ENCODE results near the gene RABIF.

The RABIF gene

DNA sequence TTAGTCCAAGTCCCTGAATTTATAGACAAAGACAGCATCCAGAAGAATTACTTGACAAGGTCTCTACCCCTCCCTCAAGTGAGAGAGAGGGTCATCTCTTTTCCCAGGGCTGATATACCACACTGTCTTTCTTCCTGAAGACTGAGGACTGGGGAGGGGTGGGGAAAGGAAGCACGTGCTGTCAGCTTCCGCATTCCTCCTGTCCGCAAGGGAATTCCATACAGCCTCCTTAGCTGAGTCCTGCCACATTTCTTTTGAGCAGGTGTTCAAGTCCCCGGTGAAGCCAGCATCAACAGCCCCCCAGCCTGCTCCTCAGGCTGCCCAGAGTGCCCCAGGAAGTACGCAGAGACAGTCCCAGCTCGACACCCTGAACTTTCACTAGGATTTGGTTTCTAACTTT is 44.0 kb downstream of the RABIF start:
- no peak overlapping the region for H3K4me3 ChIP-seq (ENCODE audit: low read depth, low read length)
- DNase-seq (ENCODE audit: low read depth) = no peak
- TF ChIP-seq CTCF (IDR thresholded peaks at IDR 0.05; ENCODE audit: low read depth, low read length) (no peak), MYC (IDR thresholded peaks at IDR 0.05; ENCODE audit: low read depth, low read length) (no peak), POLR2A (IDR thresholded peaks at IDR 0.05; ENCODE audit: extremely low read depth, insufficient read length) (no peak)
- TF ChIP-seq, protein P1, sequence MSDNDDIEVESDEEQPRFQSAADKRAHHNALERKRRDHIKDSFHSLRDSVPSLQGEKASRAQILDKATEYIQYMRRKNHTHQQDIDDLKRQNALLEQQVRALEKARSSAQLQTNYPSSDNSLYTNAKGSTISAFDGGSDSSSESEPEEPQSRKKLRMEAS (IDR thresholded peaks at IDR 0.05; ENCODE audit: low read depth, low read length) = no peak

DNA sequence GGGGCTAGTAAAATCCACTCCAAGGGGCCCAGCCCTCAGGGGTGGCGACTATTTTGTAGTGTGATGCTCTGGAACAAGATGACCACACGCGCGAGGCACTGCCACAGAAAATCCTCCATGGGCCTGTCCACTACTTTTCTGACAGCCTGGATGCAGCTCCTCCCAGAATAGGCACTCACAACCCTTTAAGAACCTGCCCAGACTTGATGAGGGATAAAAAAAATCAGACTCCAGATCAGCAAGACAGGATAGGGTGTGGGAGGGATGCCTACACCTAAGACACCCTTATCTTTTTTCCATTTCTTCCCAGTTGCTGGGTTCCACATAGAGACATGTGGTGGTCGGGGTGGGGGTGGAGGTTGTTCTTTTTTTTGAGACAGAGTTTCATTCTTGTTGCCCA is 44.7 kb downstream of the RABIF start:
- no peak for DNase-seq (ENCODE audit: low read depth)
- TF ChIP-seq, protein P1 (IDR thresholded peaks at IDR 0.05; ENCODE audit: low read depth, low read length) = no peak
- TF ChIP-seq CTCF (IDR thresholded peaks at IDR 0.05; ENCODE audit: low read depth, low read length) (no peak), POLR2A (IDR thresholded peaks at IDR 0.05; ENCODE audit: extremely low read depth, insufficient read length) (no peak), MYC (IDR thresholded peaks at IDR 0.05; ENCODE audit: low read depth, low read length) (no peak)
- H3K4me3 ChIP-seq (ENCODE audit: low read depth, low read length) = no peak overlapping the region

DNA sequence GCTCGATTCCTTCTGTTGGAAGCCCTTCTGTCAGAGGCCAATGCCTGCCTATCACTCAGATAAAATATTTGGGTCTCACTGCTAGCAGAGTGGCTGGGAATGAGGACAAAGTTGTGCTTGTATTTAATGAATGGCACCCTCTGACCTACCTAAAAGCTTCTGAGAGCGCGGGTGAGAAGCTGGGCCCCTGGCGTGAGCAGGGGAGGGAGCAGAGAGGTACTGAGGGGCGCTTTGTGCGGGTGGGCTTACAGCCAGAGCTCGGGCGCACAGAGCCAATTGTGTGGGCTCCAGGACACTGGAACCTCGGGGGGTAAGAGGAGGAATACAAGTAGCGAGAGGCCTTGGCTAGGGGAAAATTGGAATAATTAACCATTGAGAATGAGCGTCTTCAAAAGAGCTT is 45.9 kb downstream of the RABIF start:
- no peak for DNase-seq (ENCODE audit: low read depth)
- no peak for TF ChIP-seq CTCF (IDR thresholded peaks at IDR 0.05; ENCODE audit: low read depth, low read length)
- TF ChIP-seq, protein P1 (IDR thresholded peaks at IDR 0.05; ENCODE audit: low read depth, low read length) = no peak
- TF ChIP-seq POLR2A (IDR thresholded peaks at IDR 0.05; ENCODE audit: extremely low read depth, insufficient read length) = no peak
- no peak for TF ChIP-seq MYC (IDR thresholded peaks at IDR 0.05; ENCODE audit: low read depth, low read length)
- no peak overlapping the region for H3K4me3 ChIP-seq (ENCODE audit: low read depth, low read length)

- H3K4me3 ChIP-seq (ENCODE audit: low read depth, low read length) = no peak overlapping the region
- TF ChIP-seq CTCF (IDR thresholded peaks at IDR 0.05; ENCODE audit: low read depth, low read length) (no peak), POLR2A (IDR thresholded peaks at IDR 0.05; ENCODE audit: extremely low read depth, insufficient read length) (no peak), MYC (IDR thresholded peaks at IDR 0.05; ENCODE audit: low read depth, low read length) (no peak)
- TF ChIP-seq, protein P1 (IDR thresholded peaks at IDR 0.05; ENCODE audit: low read depth, low read length) = no peak
- DNase-seq (ENCODE audit: low read depth) = peak; percentile 53
Observed at GRCh38 chr1:202837746-202838262, 51.1 kb downstream of the RABIF start.

- H3K4me3 ChIP-seq (ENCODE audit: low read depth, low read length) = no peak overlapping the region
- TF ChIP-seq MYC (IDR thresholded peaks at IDR 0.05; ENCODE audit: low read depth, low read length) (peak; percentile 32; the same call in 1 of the 2 replicates), POLR2A (IDR thresholded peaks at IDR 0.05; ENCODE audit: extremely low read depth, insufficient read length) (no peak)
- TF ChIP-seq, protein P1 (IDR thresholded peaks at IDR 0.05; ENCODE audit: low read depth, low read length) = peak; percentile 46; the same call in 1 of the 2 replicates
- peak; percentile 86 for DNase-seq (ENCODE audit: low read depth)
Observed at GRCh38 chr1:202836623-202837403, 52.1 kb downstream of the RABIF start.

DNA sequence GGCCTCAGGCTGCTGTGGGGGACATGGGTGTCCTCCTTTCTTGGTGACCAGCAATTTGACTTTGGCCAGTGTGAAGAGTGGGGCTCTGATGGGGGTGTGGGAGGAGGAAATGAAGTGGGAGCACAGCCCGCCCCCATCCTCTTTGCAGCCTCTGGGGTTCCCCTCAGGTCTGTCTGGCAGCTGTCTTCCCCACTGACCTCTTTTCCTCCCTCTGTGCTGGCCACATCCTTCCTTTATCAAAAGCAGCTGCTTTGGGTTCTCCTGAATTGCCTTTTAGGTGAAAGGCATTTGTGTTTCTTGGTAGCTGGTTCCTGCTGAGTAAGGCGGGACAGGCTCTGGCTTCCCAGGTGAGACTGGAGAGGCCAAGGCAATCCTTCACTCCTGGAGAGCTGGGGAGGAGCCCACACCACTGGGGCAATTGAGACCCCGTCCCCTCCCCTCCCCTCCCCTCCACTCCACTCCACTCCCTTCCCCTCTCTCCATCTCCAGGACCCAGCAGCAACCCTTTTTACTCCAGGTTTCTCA is 53.3 kb downstream of the RABIF start:
- no peak overlapping the region for H3K4me3 ChIP-seq (ENCODE audit: low read depth, low read length)
- peak; percentile 66 for DNase-seq (ENCODE audit: low read depth)
- no peak for TF ChIP-seq POLR2A (IDR thresholded peaks at IDR 0.05; ENCODE audit: extremely low read depth, insufficient read length)
- TF ChIP-seq MYC (IDR thresholded peaks at IDR 0.05; ENCODE audit: low read depth, low read length) = no peak
- TF ChIP-seq, protein P1 (IDR thresholded peaks at IDR 0.05; ENCODE audit: low read depth, low read length) = no peak
- TF ChIP-seq CTCF (IDR thresholded peaks at IDR 0.05; ENCODE audit: low read depth, low read length) = no peak

Data from NB4 (cell line).